Spleen (tissue), 11 donors: Measurements from ENCODE around the gene SHISA6. TPM values are rescaled to one million over a fixed set of nuclear protein-coding genes. Genes with fewer than 3 reads are reported as not detected.

ENCODE experiments used
- DNase-seq: peaks from one replicate; pipeline ENCODE4 v3.0.0-alpha.2; 2020
- H3K27ac ChIP-seq, 8 donors: fragments of 200-600 bp; sonication (generic) in 7 of 8; 1 replicate in 4 of 8; 2 replicates in 4 of 8; pipeline versions ENCODE4 v1.5.0 to v1.8.0; 2016 to 2021; ENCODE audit warnings: inconsistent platforms in 4 of 8, mild to moderate bottlenecking in 4 of 8, moderate library complexity in 1 of 8
- H3K27me3 ChIP-seq, 7 donors: fragments of 200-600 bp; sonication (generic) in 6 of 7; replicated peaks in 1 of 7; 1 replicate in 4 of 7; 2 replicates in 3 of 7; pipeline versions ENCODE4 v1.5.0 to v1.8.0; 2016 to 2021; ENCODE audit warnings: inconsistent platforms in 3 of 7, mild to moderate bottlenecking in 1 of 7
- H3K36me3 ChIP-seq, 6 donors: fragments of 200-600 bp; sonication (generic) in 5 of 6; 1 replicate in 4 of 6; 2 replicates in 2 of 6; pipeline versions ENCODE4 v1.5.0 to v1.8.0; 2016 to 2021; ENCODE audit warnings: inconsistent platforms in 2 of 6
- H3K4me1 ChIP-seq, 6 donors: fragments of 200-600 bp; sonication (generic) in 5 of 6; 1 replicate in 3 of 6; 2 replicates in 3 of 6; pipeline versions ENCODE4 v1.5.0 to v1.8.0; 2016 to 2021; ENCODE audit warnings: inconsistent platforms in 3 of 6
- H3K4me3 ChIP-seq, 8 donors: fragments of 200-600 bp; sonication (generic) in 7 of 8; 1 replicate in 4 of 8; 2 replicates in 4 of 8; pipeline versions ENCODE4 v1.5.0 to v1.8.0; 2016 to 2021; ENCODE audit warnings: inconsistent platforms in 4 of 8, mild to moderate bottlenecking in 4 of 8, moderate library complexity in 2 of 8
- H3K9me3 ChIP-seq, 8 donors: fragments of 200-600 bp; sonication (generic) in 7 of 8; 1 replicate in 4 of 8; 2 replicates in 4 of 8; pipeline versions ENCODE4 v1.5.0 to v1.8.0; 2016 to 2021; ENCODE audit warnings: inconsistent platforms in 4 of 8
- CTCF ChIP-seq, 11 experiments: fragments of 200-600 bp in 7 of 11; fragments of 450-650 bp in 4 of 11; sonication (generic) in 4 of 11; IDR thresholded peaks in 8 of 11; conservative IDR thresholded peaks in 3 of 11; 1 replicate in 7 of 11; 2 replicates in 4 of 11; pipeline versions ENCODE4 v1.4.0 to v1.8.0; 2016 to 2021; ENCODE audit warnings: antibody characterized with exemption in 11 of 11, inconsistent platforms in 4 of 11, mild to moderate bottlenecking in 1 of 11
- POLR2A ChIP-seq, 3 donors: fragments of 450-650 bp; IDR thresholded peaks; one replicate each; pipeline ENCODE4 v1.5.1; 2017; ENCODE audit warnings: antibody characterized with exemption in 3 of 3, mild to moderate bottlenecking in 1 of 3
- POLR2AphosphoS5 ChIP-seq, 3 donors: sonication (generic); formaldehyde crosslinking; IDR thresholded peaks; one replicate each; pipeline ENCODE4 v1.5.1; 2017; ENCODE audit warnings: antibody characterized with exemption in 3 of 3
- WGBS, 5 donors: extraction: QIAGEN DNeasy Blood & Tissue Kit in 3 of 5; methylation state at CpG; one replicate each; pipeline versions ENCODE4 v1.1.5 to v1.1.7; 2013 to 2018; 5-methylcytosine and 5-hydroxymethylcytosine counted together
- intact Hi-C: fragments of 100-400 bp; cut with DNase I; formaldehyde crosslinking; loops from one replicate; pipeline ENCODE4 v1.15.0; 2023; ENCODE audit warnings: low total_unique reads
- polyA plus RNA-seq, 3 donors: library from polyadenylated mRNA; stranded (reverse); fragments of 200-250 nt; gene quantifications; one replicate each; pipeline ENCODE4 v1.2.1, GENCODE V29; 2013
- total RNA-seq, 7 donors: library from RNA; depleted of rRNA in 3 of 7; stranded (reverse); fragments of >200 nt in 3 of 7; fragmentation: NEBNext Ultra II Directional in 4 of 7; extraction: Animal tissue kit (Norgen Biotek cat#: 25700) in 4 of 7; gene quantifications; one replicate each; pipeline versions ENCODE4 v1.1.0 to v1.2.1, GENCODE V29; 2016 to 2021
- donor health status: healthy with polysubstance abuse.
- donor health status: DM: no; HTN: no; CAD: no; lungs with moderate emphysema.
- donor health status: DM: no; HTN: no; CAD: no.
- donor health status: Bipolar disorder and iron deficiency.
- donor health status: healthy.
- donor health status: DM: no; HTN: no; CAD: no.
- donor health status: DM: yes; HTN: yes; CAD: no.

The SHISA6 gene
- total and polyA plus RNA-seq, 10 donors, result under 0.01 to 0.35 (median 0.10) TPM; not detected in 3

DNA sequence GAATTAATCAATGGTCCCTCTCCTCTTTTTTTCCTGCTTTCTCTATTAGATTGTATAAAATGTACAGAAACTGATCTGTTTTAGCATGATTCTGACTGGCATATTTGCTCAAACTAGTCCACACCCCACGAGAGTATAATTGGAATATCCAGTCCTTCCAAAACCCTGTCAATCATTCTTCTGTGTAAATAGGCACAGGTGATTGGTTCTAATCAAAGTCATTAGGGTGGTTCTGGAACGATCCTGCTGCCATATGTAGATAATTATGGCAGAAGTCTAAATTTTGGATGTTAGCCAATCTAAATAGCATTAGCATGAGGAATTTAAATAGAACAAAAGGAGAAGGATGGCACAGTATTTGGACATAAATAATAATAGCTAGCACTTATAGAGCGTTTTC, 165.7 kb downstream of the SHISA6 start:
- 48 to 67% (median 60%) methylated on average over 3 of the region's 3 CpGs for WGBS, 5 donors
- peaks cover 0 to 34% (median 19%) of the 10 kb centered on the region in 8 donors for H3K9me3 ChIP-seq
- no peak for DNase-seq
- no peak overlapping the region for H3K4me3 ChIP-seq
- H3K27ac ChIP-seq, result no peak overlapping the region
- TF ChIP-seq POLR2A (IDR thresholded peaks at IDR 0.05) (no peak), CTCF (IDR thresholded peaks at IDR 0.05 in 8 of 11, conservative IDR thresholded peaks at IDR 0.05 in 3 of 11) (no peak), POLR2AphosphoS5 (IDR thresholded peaks at IDR 0.05) (no peak)
- no peaks in the 10 kb centered on the region for H3K4me1 ChIP-seq
- intact Hi-C loops, result no loop called here
- no peaks in the 10 kb centered on the region for H3K27me3 ChIP-seq
- no peaks in the 10 kb centered on the region for H3K36me3 ChIP-seq

GRCh38 chr17:11412654-11413053, 171.6 kb downstream of the SHISA6 start:
- WGBS, 5 donors, result 72 to 87% (median 83%) methylated on average over 6 of the region's 6 CpGs
- intact Hi-C loops, result no loop called here
- no peaks in the 10 kb centered on the region for H3K27me3 ChIP-seq
- no peak for DNase-seq
- no peak overlapping the region for H3K4me3 ChIP-seq
- peaks cover 0 to 10% (median 0%) of the 10 kb centered on the region in 8 donors for H3K9me3 ChIP-seq
- TF ChIP-seq CTCF (IDR thresholded peaks at IDR 0.05 in 8 of 11, conservative IDR thresholded peaks at IDR 0.05 in 3 of 11), result no peak
- TF ChIP-seq POLR2A (IDR thresholded peaks at IDR 0.05), result no peak
- TF ChIP-seq POLR2AphosphoS5 (IDR thresholded peaks at IDR 0.05), result no peak
- no peak overlapping the region for H3K27ac ChIP-seq
- H3K36me3 ChIP-seq, result no peaks in the 10 kb centered on the region
- no peaks in the 10 kb centered on the region for H3K4me1 ChIP-seq

DNA sequence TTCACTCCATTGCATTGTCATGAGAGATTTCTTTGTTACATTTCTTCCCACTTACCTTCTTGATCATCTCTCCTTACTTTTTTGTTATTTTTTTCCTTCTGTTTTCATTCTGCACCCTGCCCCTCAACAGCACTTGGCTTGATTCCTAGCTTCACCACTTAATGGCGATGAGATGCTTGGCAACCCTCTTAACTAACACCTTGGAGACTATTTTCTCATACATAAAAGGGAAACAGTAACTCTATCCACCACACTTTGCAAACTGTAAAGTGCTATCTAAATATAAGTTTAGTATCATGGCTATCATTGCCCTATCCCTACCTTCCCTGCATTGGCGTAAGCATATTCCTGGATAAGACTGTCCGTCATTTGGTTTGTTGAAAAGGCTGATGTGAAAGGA, 177.3 kb downstream of the SHISA6 start:
- WGBS, 5 donors, result 87 to 98% (median 88%) methylated on average over 3 of the region's 3 CpGs
- TF ChIP-seq POLR2A (IDR thresholded peaks at IDR 0.05) (no peak), CTCF (IDR thresholded peaks at IDR 0.05 in 8 of 11, conservative IDR thresholded peaks at IDR 0.05 in 3 of 11) (no peak), POLR2AphosphoS5 (IDR thresholded peaks at IDR 0.05) (no peak)
- Histone ChIP-seq H3K4me3 (no peak overlapping the region), H3K27me3 (no peaks in the 10 kb centered on the region), H3K9me3 (peaks cover 0 to 20% (median 11%) of the 10 kb centered on the region in 8 donors), H3K36me3 (no peaks in the 10 kb centered on the region), H3K27ac (no peak overlapping the region), H3K4me1 (no peaks in the 10 kb centered on the region)
- intact Hi-C loops, result no loop called here
- DNase-seq, result no peak

DNA sequence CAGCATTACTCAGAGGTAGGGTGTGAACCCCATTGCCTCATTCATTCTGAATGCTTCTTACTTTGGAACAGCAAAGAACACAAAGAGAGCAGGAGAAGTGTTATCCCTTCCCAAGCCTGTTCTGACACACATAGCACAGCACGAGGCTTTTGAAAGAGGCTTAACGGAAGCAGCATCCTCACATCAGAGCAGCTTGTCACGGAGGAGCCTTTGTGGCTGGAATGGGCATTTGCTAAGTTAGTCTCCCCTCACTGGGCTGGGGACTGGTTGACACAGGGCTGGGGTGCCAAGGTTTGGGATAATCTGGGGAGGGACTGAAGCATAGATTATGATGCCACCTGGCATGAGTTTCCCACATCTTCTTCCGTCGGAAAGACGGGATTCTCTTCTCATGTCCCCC, 189.7 kb downstream of the SHISA6 start:
- intact Hi-C loops, result no loop called here
- 75 to 92% (median 88%) methylated on average over 6 of the region's 6 CpGs for WGBS, 5 donors
- H3K27ac ChIP-seq, result no peak overlapping the region

More for the DNA sequence above, 189.7 kb downstream of the SHISA6 start:
- Histone ChIP-seq H3K36me3 (no peaks in the 10 kb centered on the region), H3K4me1 (no peaks in the 10 kb centered on the region), H3K4me3 (no peak overlapping the region), H3K9me3 (peaks cover 0 to 75% (median 36%) of the 10 kb centered on the region in 8 donors), H3K27me3 (no peaks in the 10 kb centered on the region)
- TF ChIP-seq POLR2A (IDR thresholded peaks at IDR 0.05), result no peak
- no peak for TF ChIP-seq POLR2AphosphoS5 (IDR thresholded peaks at IDR 0.05)
- TF ChIP-seq CTCF (IDR thresholded peaks at IDR 0.05 in 8 of 11, conservative IDR thresholded peaks at IDR 0.05 in 3 of 11), result no peak
- DNase-seq, result no peak
